Activated CD4-positive, alpha-beta T cell treated with anti-CD3 and anti-CD28 coated beads for 4 hours (primary cell): Measurements from ENCODE around the gene JADE1.

ENCODE experiments used
- DNase-seq, 2 donors: peaks; one replicate each; pipeline ENCODE4 v3.0.0-alpha.2; 2020

The JADE1 gene

DNA sequence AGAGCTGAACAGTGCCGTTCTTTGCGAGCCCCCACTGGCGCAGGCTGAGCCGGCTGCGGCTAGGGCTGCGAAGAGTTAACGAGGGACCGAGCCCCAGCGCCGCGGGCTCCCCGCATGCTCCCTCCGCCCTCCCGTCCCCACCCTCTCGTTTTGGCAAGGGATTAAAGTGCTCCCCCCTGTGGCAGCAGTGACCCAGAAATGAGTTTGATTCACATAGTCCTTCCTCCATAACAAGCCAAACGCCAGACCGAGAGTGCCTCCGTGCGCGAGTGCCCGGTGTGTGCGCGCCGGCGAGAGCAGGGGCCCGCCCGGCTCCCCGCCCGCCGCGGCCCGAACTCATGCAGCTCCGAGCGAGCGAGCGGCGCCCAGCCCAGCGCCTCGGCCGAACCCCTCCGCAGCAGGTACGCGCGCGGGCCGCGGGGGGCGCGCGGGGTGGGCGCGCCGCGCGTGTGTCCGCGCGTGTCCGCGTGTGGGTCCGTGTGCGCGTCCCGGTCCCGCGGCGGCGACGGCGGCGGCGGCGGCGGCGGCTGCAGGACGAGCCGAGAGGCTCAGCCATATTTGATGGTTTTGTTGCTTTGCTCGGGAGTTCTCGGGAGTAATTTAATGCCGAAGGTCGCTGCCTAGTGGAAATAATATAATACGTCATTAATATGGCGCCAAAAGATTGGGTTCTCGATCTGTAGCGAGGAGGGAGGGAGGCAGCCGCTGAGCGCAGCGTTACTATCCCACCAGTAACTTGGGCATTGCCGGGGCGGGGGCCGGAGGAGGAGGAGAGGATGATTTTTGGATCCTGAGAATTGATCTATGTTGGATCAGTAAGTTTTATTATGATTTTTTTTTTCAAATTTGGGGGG, at the start of gene JADE1:
Gene JADE1 (plus strand): TSS at position 224 of the 854 bp plus-strand sequence. CDS start 22,059 bp downstream, outside the sequence.
- DNase-seq, result peak; percentile 87 to 93

- no peak for DNase-seq
Observed at GRCh38 chr4:128766781-128767180, 42.7 kb upstream of the JADE1 start.

GRCh38 chr4:128768373-128768996, 41.0 kb upstream of the JADE1 start:
- no peak for DNase-seq

- no peak for DNase-seq
Observed at GRCh38 chr4:128769011-128769410, 40.5 kb upstream of the JADE1 start.

DNA sequence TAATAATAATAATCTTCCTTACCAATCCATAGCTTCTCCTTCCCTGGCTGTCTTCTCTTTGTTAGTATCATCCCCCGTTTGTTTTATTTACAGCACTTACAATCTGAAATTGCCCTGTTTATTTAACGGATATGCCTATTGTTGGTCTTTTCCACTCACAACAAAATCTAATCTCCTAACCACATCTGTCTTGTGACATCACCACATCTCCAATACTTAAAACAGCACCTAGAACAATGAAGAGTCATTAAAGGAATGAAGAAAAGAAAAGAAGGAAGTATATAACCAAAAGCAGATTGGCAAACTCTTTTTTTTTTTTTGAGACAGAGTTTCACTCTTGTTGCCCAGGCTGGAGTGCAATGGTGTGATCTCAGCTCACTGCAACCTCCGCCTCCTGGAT, 38.7 kb upstream of the JADE1 start:
- no peak for DNase-seq

- DNase-seq, result no peak
Observed at GRCh38 chr4:128775477-128775876, 34.0 kb upstream of the JADE1 start.

DNA sequence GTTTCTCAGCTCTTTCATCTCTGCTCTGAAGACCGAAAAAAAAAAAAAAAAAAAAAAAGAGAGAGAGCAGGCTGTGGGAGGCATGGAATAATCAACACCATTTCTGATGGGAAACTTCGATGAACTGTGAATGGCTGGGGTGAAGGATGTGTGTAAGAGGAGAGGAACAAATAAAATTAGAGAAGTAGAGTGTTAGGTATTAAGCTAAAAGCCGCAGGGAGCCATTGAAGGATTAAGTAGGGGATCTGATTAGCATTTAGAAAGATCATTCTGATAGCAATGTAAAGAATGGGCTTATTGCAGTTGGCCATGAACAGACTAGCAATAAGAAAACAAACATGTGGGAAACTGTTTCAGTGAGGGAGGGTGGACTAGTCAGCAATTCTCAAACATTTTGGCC, 33.6 kb upstream of the JADE1 start:
- no peak for DNase-seq

GRCh38 chr4:128776794-128777216, 32.7 kb upstream of the JADE1 start:
- DNase-seq, result no peak

DNA sequence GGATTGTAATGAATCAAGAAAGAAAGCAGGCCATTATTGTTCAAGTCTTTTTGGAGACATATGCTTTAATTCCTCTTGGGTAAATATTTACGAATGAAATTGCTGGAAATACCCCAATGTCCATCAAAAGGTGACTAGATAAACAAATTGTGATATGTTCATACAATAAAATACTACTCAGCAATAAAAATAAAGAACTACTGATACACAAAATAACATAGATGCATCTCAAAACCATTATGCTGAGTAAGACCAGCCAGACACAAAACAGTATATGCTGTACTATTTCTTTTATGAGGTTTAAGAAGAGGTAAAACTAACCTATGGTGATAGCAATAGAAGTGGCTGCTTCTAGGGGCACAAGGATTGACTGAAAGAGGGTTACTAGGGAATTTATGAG, 28.8 kb upstream of the JADE1 start:
- no peak for DNase-seq

DNA sequence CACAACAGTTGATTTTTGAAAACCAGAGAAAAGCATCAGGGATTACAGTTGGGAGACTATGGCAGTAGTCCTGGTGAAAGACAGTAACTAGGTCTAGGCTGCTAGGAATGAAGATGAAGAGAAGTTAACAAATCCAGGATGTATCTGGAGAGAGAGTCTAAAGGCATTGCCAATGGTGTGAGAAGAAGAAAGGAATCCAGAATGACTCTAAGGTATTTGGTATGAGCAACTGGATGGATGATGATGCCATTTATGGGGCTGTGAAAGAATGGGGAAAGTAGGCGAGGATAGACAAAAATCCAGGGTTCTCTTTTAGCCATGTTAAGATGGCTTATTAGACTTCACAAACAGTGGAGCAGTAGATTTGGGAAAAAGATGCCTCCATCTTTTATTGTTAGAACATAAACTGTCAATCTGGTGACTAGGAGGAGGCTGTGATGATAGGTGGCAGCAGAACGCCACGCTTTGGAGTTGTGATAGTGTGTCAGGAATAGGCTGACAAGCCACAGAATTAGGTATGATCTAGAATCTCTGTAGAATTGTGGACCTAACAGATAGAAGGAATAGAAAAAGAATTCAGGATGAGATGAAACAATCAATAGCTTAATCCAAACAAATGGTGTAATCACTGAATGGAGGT, 27.3 kb upstream of the JADE1 start:
- peak; percentile 52 to 59 for DNase-seq

DNA sequence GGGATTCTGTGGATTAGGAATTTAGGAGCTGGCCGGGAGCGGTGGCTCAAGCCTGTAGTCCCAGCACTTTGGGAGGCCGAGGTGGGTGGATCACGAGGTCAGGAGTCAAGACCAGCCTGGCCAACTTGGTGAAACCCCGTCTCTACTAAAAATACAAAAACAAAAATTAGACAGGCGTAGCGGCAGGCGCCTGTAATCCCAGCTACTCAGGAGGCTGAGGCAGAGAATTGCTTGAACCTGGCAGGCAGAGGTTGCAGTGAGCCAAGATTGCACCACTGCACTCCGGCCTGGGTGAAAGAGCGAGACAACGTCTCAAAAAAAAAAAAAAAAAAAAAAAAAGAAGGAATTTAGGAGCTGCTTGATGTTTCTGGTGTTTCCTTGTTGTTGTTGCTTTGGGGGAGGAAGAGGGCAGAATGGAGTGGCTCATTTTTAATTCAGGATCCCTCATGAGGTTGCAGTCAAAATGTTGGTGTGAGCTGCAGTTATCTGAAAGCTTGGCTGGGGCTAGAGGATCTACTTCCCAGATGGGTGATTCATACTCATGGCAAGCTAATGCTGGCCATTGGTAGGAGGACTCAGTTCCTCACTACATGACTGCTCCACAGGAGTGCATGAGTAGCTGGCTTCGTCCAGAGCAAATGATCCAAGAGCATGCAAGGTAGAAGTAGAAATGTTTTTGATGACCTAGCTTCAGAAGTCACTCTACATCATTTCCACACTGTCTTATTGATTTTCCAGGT, 26.5 kb upstream of the JADE1 start:
- no peak for DNase-seq

DNA sequence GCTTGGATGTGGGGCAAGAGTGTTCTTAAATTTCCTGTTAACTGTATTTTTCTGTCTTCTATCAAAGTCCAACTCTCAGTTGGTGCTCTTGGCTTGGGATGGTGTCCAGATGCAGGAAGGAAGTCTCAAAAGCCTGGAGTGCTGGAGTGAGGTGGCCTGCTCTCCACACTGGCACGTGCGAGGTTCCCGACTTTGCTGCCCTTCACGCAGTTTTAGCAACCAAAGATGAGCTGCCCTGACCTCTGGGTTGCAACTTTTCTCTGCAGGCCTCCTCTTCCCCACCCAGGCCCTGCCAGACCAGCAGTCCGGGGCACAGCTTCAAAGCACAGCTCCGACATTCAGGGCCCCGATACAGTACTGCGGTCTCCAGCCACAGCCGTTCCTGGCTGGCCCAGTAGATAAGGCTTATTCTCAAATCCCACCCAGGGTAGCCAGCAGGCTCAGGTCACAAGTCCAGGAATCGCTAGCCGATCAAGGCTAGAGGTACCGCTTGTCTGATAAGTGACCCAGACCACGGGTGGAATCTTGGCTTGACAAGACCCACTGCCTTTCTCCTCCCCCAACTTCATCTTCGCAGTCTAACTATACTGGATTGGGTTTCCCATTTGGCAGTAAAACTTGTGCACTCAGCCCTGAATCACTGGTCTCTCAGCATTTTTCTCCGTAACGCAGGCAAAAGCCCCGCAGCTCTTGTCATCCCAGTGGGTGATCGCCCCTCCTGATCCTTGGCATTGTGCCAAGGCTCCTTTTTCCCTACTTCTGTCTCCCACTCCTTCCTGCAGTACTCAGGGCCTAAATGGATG, 21.8 kb upstream of the JADE1 start:
- DNase-seq, result no peak

GRCh38 chr4:128793859-128794672, 15.4 kb upstream of the JADE1 start:
- DNase-seq, result no peak

- DNase-seq, result no peak
Observed at GRCh38 chr4:128796934-128797333, 12.6 kb upstream of the JADE1 start.

DNA sequence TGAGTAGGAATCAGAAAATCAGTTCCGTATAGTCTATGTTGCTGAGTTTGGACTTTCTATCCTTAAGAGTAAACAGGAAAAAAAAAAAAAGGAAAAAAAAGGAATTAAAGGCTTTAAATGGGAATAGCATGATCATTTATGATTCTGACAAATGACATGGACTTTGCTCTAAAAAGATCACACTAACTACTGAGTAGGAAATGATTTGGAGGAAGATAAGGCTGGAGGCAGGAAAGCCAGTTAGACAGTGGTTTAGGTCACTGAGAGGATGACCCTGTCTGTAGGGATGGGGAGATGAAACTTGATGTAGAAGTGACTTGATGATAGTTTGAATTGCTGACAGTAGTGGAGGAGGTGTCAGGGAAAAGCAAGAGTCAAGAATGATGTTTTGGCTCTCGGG, 9.2 kb upstream of the JADE1 start:
- DNase-seq, result no peak

DNA sequence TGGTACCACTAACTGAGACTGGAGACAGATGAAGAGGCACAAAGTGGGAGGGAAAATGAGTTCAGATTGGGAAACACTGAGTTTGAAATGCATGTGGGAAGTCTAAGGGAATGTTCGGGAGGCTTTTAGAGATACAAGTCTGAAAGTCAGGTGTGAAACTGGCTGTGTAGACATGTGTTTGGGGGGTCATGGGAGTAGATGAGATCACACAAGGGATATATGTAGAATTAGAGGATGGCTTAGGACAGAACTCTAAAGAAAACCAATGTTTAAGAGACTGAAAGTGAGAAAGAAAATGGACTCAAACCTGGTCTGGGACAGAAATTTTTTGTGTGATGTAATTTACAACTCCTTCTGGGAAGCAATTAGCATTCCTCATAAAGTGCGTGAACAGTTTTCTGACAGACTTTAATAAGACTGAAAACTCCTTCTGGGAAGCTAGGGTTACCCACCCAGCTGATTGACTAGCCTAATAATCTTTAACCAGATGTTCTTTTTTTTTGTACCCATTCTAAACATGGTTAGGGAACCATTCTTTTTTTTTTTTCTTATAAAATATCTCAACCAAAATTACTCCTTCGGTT, 8.7 kb upstream of the JADE1 start:
- DNase-seq, result no peak

DNA sequence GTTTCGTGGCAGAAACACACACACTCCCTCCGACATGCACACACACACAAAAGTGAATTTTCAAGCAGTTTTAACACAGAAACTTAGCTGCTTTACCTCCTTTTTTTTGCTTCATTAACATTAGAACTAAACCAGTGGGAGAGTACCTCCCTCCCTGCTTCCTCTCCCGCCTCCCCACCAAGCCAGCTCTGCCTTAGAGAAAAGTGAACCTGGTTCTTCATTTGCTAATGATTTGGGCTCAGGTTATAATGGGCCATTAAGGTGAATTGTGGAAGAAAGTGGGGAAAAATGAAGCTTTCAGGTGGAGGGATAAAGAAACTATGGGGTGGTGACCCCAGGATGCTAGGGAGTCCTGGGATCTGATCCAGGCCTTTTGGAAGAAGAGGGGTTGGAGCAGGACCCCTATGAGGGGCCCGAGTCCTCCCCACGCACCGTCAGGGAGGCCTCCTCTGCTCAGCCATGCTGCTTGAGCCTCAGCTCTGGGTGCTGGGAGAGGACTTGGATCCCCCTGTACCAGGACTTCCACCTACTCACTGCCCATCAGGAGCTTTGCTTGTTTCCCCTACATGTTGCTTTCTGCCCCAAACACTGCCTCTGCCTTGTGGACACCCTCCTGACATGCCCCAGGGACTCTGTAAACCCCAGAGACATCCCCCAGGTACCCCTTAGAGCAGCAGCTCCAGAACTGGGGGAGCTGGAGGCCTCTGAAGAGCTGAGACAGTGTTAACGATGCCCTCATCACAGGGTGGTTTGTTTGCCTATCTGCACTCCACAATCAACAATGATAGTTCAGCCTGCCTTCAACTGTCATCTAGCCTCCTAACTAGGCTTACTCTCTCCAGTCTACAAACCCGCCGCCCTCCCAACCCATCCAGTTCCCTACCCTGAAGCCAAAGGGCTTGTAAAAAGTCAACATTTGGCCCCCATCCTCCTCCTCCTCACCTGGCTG, 6.5 kb upstream of the JADE1 start:
- DNase-seq, result no peak

DNA sequence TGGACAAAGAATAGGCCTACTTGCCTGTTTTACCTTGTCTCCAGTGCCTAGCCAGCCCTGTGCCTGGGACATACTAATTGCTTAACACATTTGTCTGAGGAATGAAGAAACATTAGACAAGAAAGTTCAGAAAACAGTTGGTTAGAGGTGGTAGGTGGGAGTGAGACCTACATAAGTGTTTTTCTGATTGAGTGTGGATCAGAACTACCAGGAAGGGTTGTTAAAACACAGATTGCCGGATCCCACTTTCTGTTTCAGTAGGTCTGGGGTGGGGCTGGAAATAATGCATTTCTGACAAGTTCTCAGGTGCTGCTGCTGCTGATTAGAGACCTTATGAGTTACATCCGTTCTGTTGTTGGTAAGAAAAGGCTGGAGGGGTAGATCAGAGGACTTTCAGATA, 5.7 kb upstream of the JADE1 start:
- peak in 1 of 2 donors; percentile 19 for DNase-seq

DNA sequence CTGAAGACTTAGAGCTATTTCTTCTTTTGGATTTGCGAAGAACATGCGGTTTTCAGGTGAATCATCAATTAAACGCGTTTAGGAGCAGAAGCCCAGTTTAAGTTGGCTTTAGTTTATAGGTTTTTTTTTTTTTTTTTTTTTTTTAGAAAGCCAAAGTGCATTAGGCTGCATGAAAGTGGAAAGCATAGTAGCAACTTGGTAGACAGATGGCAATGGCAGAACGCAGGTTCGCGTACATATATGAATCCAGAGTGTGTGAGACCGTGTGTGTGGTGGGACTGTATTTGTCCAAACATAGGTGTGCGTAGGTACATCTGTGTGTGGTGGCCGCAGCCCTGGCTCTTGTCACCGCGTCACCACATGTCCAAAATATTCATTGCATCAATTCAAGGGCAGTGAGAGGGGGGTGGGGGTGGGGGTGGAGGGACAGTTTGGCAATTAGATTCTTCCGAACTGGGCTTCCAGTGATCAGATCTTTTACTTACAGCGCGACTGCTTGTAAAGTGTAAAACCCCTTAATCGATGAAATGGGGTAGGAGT, 901 bp downstream of the JADE1 start:
- DNase-seq, result peak; percentile 12 to 16
